ENCODE measurements around the gene NRG2. TPM values are rescaled to one million over a fixed set of nuclear protein-coding genes. Genes with fewer than 3 reads are reported as not detected.

The NRG2 gene
- total RNA-seq, 1 donor from 2014 or later: under 0.01 TPM

DNA sequence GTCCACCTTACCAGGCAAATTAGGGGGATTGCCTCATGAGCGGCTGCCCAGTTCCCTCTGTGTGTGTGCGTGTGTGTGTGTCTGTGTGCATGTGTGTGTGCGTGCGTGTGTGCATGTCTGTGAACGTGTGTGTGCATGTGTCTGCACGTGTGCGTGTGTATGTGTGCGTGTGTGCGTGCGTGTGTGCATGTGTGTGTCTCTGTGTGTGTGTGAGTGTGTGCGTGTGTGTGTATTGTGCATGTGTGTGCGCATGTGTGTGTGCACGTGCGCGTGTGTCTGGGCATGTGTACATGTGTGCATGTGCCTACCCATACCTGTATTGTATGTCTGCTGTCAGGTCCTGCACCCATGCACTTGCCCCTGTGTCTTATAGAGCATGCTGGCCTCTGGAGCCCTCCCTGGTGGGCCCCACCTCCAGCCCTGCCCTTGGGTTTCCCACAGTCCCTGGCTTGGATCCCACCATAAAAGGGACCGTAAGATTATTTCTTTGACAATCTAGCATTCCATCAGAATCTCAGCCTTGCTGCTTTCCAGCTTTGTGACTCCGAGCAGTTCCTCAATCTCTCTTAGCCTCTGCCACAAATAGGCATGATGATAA lies 238.2 kb downstream of the NRG2 start:
- peaks cover under 1% of the 10 kb centered on the region for H3K27me3 ChIP-seq (ENCODE audit: control insufficient read depth, insufficient read depth, low read length)

DNA sequence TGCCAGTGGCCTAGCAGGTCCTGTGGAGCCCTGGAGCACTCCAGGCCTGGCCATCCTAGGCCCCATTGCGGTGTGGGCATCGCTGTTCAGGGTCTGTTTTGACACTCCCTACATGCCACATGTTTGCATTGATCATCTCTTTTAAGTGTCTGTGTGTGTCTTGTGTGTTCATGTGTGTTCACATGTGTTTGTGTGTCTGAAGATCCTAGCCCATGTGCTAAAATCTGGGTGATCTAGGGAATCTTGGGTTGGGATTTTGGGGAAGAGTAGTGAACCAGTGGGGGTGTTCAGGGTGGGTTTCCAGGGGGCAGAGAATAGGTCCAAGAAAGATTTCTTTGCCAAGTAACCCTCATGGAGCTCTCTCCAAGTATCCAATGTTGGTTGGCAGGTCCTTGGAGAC lies 239.1 kb downstream of the NRG2 start:
- TF ChIP-seq, protein P1, sequence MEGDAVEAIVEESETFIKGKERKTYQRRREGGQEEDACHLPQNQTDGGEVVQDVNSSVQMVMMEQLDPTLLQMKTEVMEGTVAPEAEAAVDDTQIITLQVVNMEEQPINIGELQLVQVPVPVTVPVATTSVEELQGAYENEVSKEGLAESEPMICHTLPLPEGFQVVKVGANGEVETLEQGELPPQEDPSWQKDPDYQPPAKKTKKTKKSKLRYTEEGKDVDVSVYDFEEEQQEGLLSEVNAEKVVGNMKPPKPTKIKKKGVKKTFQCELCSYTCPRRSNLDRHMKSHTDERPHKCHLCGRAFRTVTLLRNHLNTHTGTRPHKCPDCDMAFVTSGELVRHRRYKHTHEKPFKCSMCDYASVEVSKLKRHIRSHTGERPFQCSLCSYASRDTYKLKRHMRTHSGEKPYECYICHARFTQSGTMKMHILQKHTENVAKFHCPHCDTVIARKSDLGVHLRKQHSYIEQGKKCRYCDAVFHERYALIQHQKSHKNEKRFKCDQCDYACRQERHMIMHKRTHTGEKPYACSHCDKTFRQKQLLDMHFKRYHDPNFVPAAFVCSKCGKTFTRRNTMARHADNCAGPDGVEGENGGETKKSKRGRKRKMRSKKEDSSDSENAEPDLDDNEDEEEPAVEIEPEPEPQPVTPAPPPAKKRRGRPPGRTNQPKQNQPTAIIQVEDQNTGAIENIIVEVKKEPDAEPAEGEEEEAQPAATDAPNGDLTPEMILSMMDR (IDR thresholded peaks at IDR 0.05; ENCODE audit: insufficient read depth, low read length, severe bottlenecking): no peak
- H3K4me3 ChIP-seq (ENCODE audit: low read depth, low read length): no peak overlapping the region
- FAIRE-seq (peak; percentile 13), DNase-seq (ENCODE audit: low read depth) (no peak)
- peaks cover 5% of the 10 kb centered on the region for H3K27me3 ChIP-seq (ENCODE audit: control insufficient read depth, insufficient read depth, low read length)
- no peaks in the 10 kb centered on the region for H3K36me3 ChIP-seq (ENCODE audit: control insufficient read depth, insufficient read depth, low read length)

More for the DNA sequence above, 238.2 kb downstream of the NRG2 start:
- TF ChIP-seq, protein P1 (IDR thresholded peaks at IDR 0.05; ENCODE audit: insufficient read depth, low read length, severe bottlenecking): no peak
- no peak overlapping the region for H3K4me3 ChIP-seq (ENCODE audit: low read depth, low read length)
- DNase-seq (ENCODE audit: low read depth) (no peak), FAIRE-seq (peak; percentile 97)
- no peaks in the 10 kb centered on the region for H3K36me3 ChIP-seq (ENCODE audit: control insufficient read depth, insufficient read depth, low read length)

DNA sequence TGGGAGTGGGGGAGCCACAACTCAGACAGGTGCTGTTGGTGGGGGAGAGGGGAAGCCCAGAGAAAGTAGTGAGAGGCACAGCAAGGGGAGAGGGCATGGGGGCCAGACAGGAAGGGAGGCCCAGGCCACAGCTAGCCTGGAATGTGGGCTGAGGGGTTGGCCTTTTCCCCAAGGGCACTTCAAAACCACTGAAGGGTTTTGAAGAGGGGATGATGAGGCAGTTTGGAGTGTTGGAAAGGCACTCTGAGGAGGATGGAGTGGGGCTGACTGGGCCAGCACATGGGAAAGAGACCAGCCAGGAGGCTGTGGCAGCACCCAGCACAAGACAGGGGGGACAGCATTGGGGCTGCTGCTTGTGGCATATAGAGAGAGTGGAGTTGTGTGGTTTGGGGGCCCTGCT lies 243.7 kb downstream of the NRG2 start:
- peaks cover 28% of the 10 kb centered on the region for H3K27me3 ChIP-seq (ENCODE audit: control insufficient read depth, insufficient read depth, low read length)
- TF ChIP-seq, protein P1 (IDR thresholded peaks at IDR 0.05; ENCODE audit: insufficient read depth, low read length, severe bottlenecking): no peak
- no peak overlapping the region for H3K4me3 ChIP-seq (ENCODE audit: low read depth, low read length)
- DNase-seq (ENCODE audit: low read depth): no peak
- no peak for FAIRE-seq
- H3K36me3 ChIP-seq (ENCODE audit: control insufficient read depth, insufficient read depth, low read length): no peaks in the 10 kb centered on the region

DNA sequence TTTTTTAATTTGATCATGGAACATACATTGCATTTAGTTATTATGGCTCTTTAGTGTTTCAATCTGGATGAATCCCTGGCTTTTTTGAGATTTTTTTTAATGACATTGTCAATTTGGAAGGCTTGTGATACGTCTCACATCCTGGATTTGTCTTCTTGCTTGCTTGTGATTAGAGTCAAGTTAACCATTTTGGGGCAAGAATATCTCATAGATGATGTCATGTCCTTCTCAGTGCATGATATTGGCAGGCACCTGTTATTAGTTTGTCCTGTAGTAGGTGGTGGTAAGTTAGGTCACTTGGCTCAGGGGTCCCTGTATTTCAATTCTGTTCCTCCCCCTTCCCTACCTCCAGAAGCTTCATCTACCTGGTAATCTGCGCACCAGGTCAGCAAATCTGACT lies 244.2 kb downstream of the NRG2 start:
- FAIRE-seq (no peak), DNase-seq (ENCODE audit: low read depth) (no peak)
- TF ChIP-seq, protein P1 (IDR thresholded peaks at IDR 0.05; ENCODE audit: insufficient read depth, low read length, severe bottlenecking): no peak
- no peaks in the 10 kb centered on the region for H3K36me3 ChIP-seq (ENCODE audit: control insufficient read depth, insufficient read depth, low read length)
- peaks cover 30% of the 10 kb centered on the region for H3K27me3 ChIP-seq (ENCODE audit: control insufficient read depth, insufficient read depth, low read length)
- H3K4me3 ChIP-seq (ENCODE audit: low read depth, low read length): no peak overlapping the region

DNA sequence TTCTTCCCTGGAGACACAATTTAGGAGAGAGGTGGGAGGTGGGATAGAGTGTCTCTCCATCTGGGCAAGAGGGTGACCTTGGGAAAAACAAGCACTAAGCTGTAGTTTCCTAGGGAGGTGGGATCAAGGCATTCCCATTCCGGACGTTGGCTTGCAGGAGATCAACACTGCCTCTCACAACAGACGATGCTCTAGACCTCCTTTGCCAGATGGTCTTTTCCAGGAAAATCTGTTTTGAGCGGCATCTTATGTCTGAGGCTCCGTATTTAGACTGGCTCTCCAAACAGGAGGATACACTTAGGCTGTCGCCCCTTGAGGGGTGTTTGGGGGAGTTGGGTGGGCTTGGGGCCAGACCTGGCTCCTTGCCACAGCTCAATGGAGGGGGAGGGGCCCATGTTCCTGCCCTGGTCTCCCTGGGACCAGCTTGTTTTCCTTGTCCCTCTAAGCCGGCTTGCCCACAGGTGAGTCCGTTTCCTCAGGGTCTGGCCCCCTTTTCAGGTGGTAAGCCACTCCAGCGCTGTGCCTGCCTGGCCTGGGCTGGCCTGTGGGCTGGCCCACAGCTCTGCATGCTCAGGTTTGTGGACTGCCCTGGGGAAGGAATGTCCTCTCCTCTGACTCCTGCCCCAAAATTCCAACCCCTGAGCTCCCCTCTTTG lies 245.1 kb downstream of the NRG2 start:
- no peak for FAIRE-seq
- no peaks in the 10 kb centered on the region for H3K36me3 ChIP-seq (ENCODE audit: control insufficient read depth, insufficient read depth, low read length)
- TF ChIP-seq, protein P1 (IDR thresholded peaks at IDR 0.05; ENCODE audit: insufficient read depth, low read length, severe bottlenecking): no peak
- no peak for DNase-seq (ENCODE audit: low read depth)
- no peak overlapping the region for H3K4me3 ChIP-seq (ENCODE audit: low read depth, low read length)
- H3K27me3 ChIP-seq (ENCODE audit: control insufficient read depth, insufficient read depth, low read length): peaks cover 33% of the 10 kb centered on the region

Measured in bronchial epithelial cell (primary cell).